ENCODE measurements around the gene VOPP1.

The VOPP1 gene

GRCh38 chr7:55594414-55594813 lies 22.1 kb upstream of the VOPP1 start:
- no peak for TF ChIP-seq ZFX (IDR thresholded peaks at IDR 0.05; ENCODE audit: borderline replicate concordance)
- no peak for TF ChIP-seq CTCF (IDR thresholded peaks at IDR 0.05)

GRCh38 chr7:55593515-55594318 lies 21.4 kb upstream of the VOPP1 start:
- TF ChIP-seq ZFX (IDR thresholded peaks at IDR 0.05; ENCODE audit: borderline replicate concordance) (no peak), CTCF (IDR thresholded peaks at IDR 0.05) (peak; percentile 99)

More at GRCh38 chr7:55594414-55594813, 22.1 kb upstream of the VOPP1 start:
- H3K27ac ChIP-seq, result no peak overlapping the region

GRCh38 chr7:55593172-55593514 lies 20.8 kb upstream of the VOPP1 start:
- H3K27ac ChIP-seq, result no peak overlapping the region
- no peak for TF ChIP-seq ZFX (IDR thresholded peaks at IDR 0.05; ENCODE audit: borderline replicate concordance)
- TF ChIP-seq CTCF (IDR thresholded peaks at IDR 0.05), result no peak

More at GRCh38 chr7:55593515-55594318, 21.4 kb upstream of the VOPP1 start:
- no peak overlapping the region for H3K27ac ChIP-seq

GRCh38 chr7:55592492-55592891 lies 20.2 kb upstream of the VOPP1 start:
- no peak overlapping the region for H3K27ac ChIP-seq
- TF ChIP-seq CTCF (IDR thresholded peaks at IDR 0.05) (no peak), ZFX (IDR thresholded peaks at IDR 0.05; ENCODE audit: borderline replicate concordance) (no peak)

- no peak overlapping the region for H3K27ac ChIP-seq
- TF ChIP-seq ZFX (IDR thresholded peaks at IDR 0.05; ENCODE audit: borderline replicate concordance) (no peak), CTCF (IDR thresholded peaks at IDR 0.05) (no peak)
These were observed 19.1 kb upstream of the VOPP1 start for GRCh38 chr7:55591282-55591931.

GRCh38 chr7:55590517-55591281 lies 18.4 kb upstream of the VOPP1 start:
- H3K27ac ChIP-seq, result no peak overlapping the region
- no peak for TF ChIP-seq CTCF (IDR thresholded peaks at IDR 0.05)
- no peak for TF ChIP-seq ZFX (IDR thresholded peaks at IDR 0.05; ENCODE audit: borderline replicate concordance)

Data from 22Rv1 (cell line).